ENCODE results near the gene PLAAT5. TPM values are rescaled to one million over a fixed set of nuclear protein-coding genes. Genes with fewer than 3 reads are reported as not detected.

The PLAAT5 gene
- polyA plus RNA-seq, 1 experiment: not detected

DNA sequence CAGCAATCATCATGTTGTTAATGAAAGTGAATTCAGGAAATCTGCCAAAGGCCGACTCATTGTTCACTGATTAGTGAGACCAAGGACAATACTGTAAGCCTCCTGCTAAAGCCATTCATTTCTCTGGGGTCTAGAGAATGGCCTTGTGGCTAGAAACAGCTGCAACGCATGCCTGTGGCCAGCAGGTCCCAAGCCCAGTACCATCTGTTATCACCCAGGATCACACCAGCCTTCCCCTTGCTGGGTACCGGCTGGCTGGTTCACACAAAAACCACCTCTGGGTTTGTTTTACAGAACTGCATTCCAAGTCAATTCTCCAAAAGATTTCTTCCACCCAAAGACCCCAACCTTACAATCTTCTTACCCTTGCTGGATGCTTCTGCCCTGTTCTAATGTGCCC lies 1.1 kb downstream of the PLAAT5 start:
- no peak for DNase-seq (ENCODE audit: low read depth, low spot score)
- TF ChIP-seq, protein P1, sequence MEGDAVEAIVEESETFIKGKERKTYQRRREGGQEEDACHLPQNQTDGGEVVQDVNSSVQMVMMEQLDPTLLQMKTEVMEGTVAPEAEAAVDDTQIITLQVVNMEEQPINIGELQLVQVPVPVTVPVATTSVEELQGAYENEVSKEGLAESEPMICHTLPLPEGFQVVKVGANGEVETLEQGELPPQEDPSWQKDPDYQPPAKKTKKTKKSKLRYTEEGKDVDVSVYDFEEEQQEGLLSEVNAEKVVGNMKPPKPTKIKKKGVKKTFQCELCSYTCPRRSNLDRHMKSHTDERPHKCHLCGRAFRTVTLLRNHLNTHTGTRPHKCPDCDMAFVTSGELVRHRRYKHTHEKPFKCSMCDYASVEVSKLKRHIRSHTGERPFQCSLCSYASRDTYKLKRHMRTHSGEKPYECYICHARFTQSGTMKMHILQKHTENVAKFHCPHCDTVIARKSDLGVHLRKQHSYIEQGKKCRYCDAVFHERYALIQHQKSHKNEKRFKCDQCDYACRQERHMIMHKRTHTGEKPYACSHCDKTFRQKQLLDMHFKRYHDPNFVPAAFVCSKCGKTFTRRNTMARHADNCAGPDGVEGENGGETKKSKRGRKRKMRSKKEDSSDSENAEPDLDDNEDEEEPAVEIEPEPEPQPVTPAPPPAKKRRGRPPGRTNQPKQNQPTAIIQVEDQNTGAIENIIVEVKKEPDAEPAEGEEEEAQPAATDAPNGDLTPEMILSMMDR (IDR thresholded peaks at IDR 0.05; ENCODE audit: low read depth, low read length): no peak
- CTCF ChIA-PET: interaction anchor here (0.5 to 2.8 kb wide), 3 partner anchors 10 to 149 kb away, joined by 3 to 13 read pairs (median 4); partner anchors contain the start of gene LGALS12
- no peak overlapping the region for H3K27ac ChIP-seq (ENCODE audit: low read depth, low read length)
- POLR2A ChIA-PET: no interaction called here
- H3K4me3 ChIP-seq (ENCODE audit: low read depth, low read length): no peak overlapping the region
- H3K9me3 ChIP-seq (ENCODE audit: control insufficient read depth, insufficient read depth, low read length): no peaks in the 10 kb centered on the region; the same call in 1 of the 2 replicates
- H3K27me3 ChIP-seq (ENCODE audit: control insufficient read depth, insufficient read depth, low read length): peaks cover 33% of the 10 kb centered on the region

DNA sequence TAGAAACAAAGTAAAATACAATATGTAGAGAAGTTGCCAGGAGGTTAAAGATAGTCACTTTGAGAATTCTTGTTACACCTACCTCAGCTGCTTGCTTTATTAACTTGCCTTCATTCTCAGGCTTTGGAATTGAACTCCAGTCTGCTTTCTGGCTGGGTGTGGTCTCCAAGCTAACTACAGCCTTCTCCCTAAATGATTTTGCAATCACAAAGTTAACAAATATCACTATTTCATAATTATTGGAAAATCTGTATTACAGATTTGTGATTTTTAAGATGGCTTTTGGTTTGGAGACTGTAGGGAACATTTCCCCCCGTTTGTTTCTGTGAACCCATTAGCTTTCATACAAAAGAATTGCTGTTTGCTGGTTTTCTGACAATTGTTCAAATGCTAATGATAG lies 2.2 kb downstream of the PLAAT5 start:
- Histone ChIP-seq H3K9me3 (ENCODE audit: control insufficient read depth, insufficient read depth, low read length) (no peaks in the 10 kb centered on the region; the same call in 1 of the 2 replicates), H3K27me3 (ENCODE audit: control insufficient read depth, insufficient read depth, low read length) (peaks cover 33% of the 10 kb centered on the region), H3K27ac (ENCODE audit: low read depth, low read length) (no peak overlapping the region), H3K4me3 (ENCODE audit: low read depth, low read length) (no peak overlapping the region)
- ChIA-PET POLR2A (no interaction called here), CTCF (interaction anchor here (2.8 kb wide), 1 partner anchor 8 kb away, joined by 13 read pairs; no protein-coding TSS in a partner anchor)
- TF ChIP-seq, protein P1 (IDR thresholded peaks at IDR 0.05; ENCODE audit: low read depth, low read length): no peak
- no peak for DNase-seq (ENCODE audit: low read depth, low spot score)

- CTCF ChIA-PET: interaction anchor here (1.1 kb wide), 1 partner anchor 25 kb away, joined by 3 read pairs; no protein-coding TSS in a partner anchor
- H3K27me3 ChIP-seq (ENCODE audit: control insufficient read depth, insufficient read depth, low read length): peaks cover 16% of the 10 kb centered on the region
- DNase-seq (ENCODE audit: low read depth, low spot score): no peak
- H3K4me3 ChIP-seq (ENCODE audit: low read depth, low read length): no peak overlapping the region
- POLR2A ChIA-PET: no interaction called here
- H3K27ac ChIP-seq (ENCODE audit: low read depth, low read length): no peak overlapping the region
- TF ChIP-seq, protein P1 (IDR thresholded peaks at IDR 0.05; ENCODE audit: low read depth, low read length): no peak
- no peaks in the 10 kb centered on the region; the same call in 1 of the 2 replicates for H3K9me3 ChIP-seq (ENCODE audit: control insufficient read depth, insufficient read depth, low read length)
These were observed 5.2 kb downstream of the PLAAT5 start for GRCh38 chr11:63485777-63486176.

DNA sequence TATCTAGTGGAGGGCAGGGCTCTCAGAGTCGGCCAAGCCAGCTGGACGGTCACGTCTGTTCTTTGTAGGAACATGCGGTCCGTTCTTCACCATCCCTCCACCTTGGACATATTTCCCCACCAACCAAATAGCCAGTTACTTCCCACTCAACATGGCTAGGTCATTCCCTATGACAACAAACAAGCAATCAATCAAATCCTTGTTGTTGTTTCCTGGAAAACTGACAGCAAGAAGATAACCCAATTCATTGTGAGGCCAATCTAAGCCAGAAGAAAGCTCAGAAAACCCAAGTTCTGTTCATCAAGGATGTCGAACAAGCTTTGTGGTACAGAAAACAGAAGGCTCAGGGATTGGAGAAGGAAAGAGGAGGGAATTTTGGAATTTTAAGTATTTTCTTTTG lies 10.9 kb downstream of the PLAAT5 start:
- TF ChIP-seq, protein P1 (IDR thresholded peaks at IDR 0.05; ENCODE audit: low read depth, low read length): no peak
- no peak overlapping the region for H3K4me3 ChIP-seq (ENCODE audit: low read depth, low read length)
- H3K27ac ChIP-seq (ENCODE audit: low read depth, low read length): no peak overlapping the region
- H3K9me3 ChIP-seq (ENCODE audit: control insufficient read depth, insufficient read depth, low read length): no peaks in the 10 kb centered on the region
- POLR2A ChIA-PET: no interaction called here
- no peaks in the 10 kb centered on the region for H3K27me3 ChIP-seq (ENCODE audit: control insufficient read depth, insufficient read depth, low read length)
- no peak for DNase-seq (ENCODE audit: low read depth, low spot score)
- CTCF ChIA-PET: interaction anchor here (0.9 to 6.9 kb wide), 12 partner anchors 9 to 465 kb away, joined by 3 to 185 read pairs (median 4); no protein-coding TSS in a partner anchor

- DNase-seq (ENCODE audit: low read depth, low spot score): peak; percentile 53
- no peak overlapping the region for H3K4me3 ChIP-seq (ENCODE audit: low read depth, low read length)
- no peak overlapping the region for H3K27ac ChIP-seq (ENCODE audit: low read depth, low read length)
These were observed 12.1 kb downstream of the PLAAT5 start for GRCh38 chr11:63478896-63479295.

More at GRCh38 chr11:63478896-63479295, 12.1 kb downstream of the PLAAT5 start:
- ChIA-PET CTCF (interaction anchor here (0.6 to 6.9 kb wide), 33 partner anchors 8 to 467 kb away, joined by 3 to 185 read pairs (median 4); partner anchors contain the start of genes LGALS12, PLAAT2 and PLAAT4), POLR2A (no interaction called here)
- Histone ChIP-seq H3K27me3 (ENCODE audit: control insufficient read depth, insufficient read depth, low read length) (no peaks in the 10 kb centered on the region), H3K9me3 (ENCODE audit: control insufficient read depth, insufficient read depth, low read length) (no peaks in the 10 kb centered on the region)
- TF ChIP-seq, protein P1 (IDR thresholded peaks at IDR 0.05; ENCODE audit: low read depth, low read length): peak; percentile 96
